ENCODE measurements around the gene LYRM7.
"Not testable (repeated sequence)": the region's sequence is repeated elsewhere in the genome, so short reads cannot be mapped to it uniquely, and the experiment has no call there.

LYRM7 gene

DNA sequence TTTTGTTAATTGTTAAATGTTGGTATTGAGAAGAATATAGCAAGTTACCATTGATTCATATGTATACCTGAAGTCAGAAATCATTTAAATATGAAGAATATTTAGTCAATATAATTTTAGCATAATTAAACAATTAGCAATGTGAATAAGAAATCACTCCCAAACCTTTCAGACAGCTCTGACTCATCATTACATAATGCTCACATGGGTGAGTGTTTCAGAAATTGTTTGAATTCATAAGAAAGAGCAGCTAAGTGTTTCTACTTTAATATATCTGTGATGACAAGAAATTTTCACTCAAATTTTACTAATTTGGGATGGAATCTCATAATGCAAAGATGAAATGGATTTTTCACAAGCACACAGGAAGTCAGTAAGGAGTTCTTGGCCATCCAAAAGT is 51.1 kb downstream of the LYRM7 start:
- DNase-seq: no peak

GRCh38 chr5:131222731-131223130 is 52.0 kb downstream of the LYRM7 start:
- no peak for DNase-seq

DNA sequence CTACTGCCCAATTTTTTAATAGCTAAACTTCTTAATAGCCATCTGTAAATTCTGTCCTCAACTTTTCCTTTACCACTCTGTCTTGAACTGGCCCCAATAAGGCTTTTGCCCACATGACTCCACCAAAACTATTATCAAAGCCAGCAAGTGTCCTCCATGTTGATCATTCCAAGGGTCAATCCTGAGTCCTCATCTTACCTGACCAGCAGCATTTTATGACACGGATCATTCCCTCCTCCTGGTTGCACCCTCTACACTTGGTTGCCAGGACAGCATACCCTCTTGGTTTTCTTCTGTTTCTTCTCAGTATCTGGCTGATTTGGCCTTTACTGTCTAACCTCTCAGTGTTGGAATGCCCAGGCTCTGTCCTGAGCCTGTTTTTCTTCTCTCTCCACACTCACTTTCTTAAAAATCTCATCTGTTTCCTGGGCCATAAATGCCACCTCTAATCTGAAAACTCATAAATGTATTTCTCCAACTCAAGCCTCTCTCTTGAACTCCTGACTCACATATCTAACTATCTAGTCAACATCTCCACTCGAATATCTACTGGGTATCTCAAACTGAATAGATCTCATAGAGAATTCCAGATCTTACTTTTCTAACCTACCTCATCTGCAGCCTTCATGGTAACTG is 53.1 kb downstream of the LYRM7 start:
- DNase-seq: no peak

DNA sequence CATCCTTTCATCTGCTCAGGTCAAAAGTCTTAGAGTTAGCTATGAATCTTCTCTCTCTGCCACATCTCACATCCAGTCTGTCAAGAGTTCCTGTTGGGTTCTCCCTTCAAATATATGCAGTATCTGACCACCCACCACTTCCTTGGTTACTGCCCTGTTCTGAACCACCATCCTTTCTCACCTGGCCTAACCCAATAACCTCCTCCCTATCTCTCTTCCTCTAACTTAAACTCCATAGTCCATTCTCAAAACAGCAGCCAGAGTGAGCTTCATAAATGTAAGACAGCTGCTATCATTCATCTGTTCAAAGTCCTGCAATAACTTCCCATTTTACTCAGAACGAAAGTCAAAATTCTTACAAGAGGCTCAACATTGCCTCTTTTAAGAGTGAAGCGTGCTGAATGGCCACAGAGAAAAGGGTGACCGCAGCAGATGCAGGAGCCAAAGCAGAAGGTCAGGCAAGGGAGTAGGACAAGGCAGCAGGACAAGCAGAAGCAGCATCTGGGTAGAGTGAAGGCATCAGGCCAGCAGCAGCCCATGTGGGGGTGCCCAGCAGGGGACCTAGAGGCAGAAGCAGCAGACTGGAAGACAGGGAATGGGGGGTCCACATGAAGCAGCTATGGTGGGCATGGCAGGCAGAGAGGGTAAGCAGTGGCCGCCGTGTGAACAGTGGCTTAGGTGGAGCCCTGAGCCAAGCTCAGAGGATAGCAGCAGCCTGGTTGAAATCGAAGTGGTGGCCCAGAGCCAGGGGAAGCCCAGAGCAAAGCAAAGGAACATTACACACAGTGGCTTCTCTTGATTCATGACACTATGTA is 53.9 kb downstream of the LYRM7 start:
- no peak for DNase-seq

- DNase-seq: no peak
These were observed 54.7 kb downstream of the LYRM7 start for GRCh38 chr5:131225282-131225974.

GRCh38 chr5:131226899-131227298 is 56.2 kb downstream of the LYRM7 start:
- DNase-seq: no peak

GRCh38 chr5:131228646-131229045 is 57.9 kb downstream of the LYRM7 start:
- DNase-seq: no peak

- DNase-seq: no peak
These were observed 58.9 kb downstream of the LYRM7 start for GRCh38 chr5:131229623-131230022.

- no peak for DNase-seq
These were observed 59.7 kb downstream of the LYRM7 start for GRCh38 chr5:131230406-131230805.

DNA sequence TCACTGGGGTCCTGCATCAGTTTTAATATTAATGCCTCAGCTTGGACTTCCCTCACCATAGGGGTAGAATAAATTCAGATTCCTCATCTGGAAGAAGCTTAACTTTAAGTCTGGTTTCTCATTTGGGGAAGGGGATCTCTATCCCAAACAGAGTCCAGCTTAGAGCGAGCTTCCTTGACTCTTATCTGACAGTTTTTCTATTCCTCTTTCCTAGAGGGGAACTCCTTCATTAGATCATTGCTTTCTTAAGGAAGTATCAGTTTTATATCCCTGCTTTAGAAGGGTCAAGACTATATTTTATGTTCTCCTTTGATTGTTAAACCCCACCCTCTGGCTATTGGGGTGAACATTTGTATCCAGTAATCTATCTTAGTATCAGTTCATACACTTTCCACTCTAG is 68.9 kb downstream of the LYRM7 start:
- DNase-seq: no peak

DNA sequence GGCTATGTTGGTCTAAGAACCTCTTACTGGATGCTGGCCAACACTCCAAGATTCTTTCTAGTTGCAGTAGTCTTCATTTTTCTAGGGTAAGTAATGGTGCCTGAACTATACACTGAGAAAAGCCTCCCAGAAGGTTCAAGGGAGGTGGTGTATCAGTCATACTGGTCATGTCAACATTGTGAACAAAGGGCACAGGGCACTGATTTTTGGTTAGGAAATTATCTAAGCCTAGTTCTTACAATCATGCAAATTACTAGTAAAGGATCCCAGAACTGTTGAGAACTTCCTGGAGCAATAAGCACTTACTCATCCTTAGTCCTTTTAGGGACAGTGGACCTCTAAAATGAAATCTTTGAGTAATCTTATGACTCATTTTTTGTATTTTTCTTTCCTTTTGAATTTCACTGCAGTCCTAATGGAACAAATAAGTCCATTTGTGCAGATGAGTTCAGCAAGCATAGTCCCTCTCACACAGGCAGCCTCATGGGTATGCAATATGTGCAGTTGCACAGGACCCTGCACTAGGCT is 72.0 kb downstream of the LYRM7 start:
- no peak for DNase-seq

- no peak for DNase-seq
These were observed 74.6 kb downstream of the LYRM7 start for GRCh38 chr5:131245312-131245711.

- no peak for DNase-seq
These were observed 75.2 kb downstream of the LYRM7 start for GRCh38 chr5:131245948-131246347.

DNA sequence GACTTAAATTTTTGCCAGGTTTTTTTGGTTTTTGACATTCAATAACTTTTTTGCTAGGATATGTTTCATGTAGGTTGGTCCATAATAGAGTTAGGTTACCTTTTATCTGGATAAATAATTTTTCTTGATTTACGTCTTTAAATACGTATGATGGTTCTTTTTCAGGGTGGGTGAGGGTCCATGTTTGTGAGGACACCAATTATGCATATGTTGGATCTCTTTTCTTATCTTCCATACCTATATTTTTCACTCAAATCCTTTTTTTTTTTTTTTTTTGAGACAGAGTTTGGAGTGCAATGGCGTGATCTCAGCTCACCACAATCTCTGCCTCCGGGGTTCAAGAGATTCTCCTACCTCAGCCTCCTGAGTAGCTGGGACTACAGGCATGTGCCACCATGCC is 75.8 kb downstream of the LYRM7 start:
- DNase-seq: no peak

DNA sequence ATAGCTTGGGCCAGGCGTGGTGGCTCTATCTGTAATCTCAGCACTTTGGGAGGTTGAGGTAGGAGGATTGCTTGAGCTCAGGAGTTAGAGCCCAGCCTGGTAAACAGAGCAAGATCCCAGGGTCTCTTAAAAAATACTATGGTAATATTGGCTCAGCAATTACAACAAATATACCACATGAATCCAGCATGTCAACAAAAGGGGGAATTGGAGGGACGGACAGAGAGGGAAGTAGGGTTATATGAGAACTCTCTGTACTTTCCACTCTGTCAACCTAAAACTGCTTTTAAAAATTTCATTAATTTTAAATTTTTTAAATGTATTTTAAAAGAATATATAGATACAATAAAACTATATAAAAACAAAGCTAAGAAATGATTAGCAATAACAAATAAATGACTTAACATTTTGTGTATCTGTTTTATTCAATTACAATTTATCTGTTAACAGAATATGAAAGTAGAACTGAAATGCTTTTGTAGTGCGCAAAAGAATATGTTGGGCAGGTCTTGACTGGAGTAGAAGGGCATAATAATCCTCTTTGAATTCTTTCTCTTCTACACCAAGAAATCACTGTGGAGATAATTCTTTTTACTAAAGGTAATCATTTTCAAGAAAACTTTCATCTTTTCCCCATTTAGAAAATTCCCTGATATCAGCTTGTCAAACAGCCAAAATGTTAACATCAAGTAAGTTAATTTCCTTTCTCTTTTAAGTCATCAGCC is 80.2 kb downstream of the LYRM7 start:
- DNase-seq: peak in 2 of 6 experiments; percentile 24 to 33

- peak; percentile 50 to 86 (median 82) for DNase-seq
These were observed 82.1 kb downstream of the LYRM7 start for GRCh38 chr5:131252824-131253171.

DNA sequence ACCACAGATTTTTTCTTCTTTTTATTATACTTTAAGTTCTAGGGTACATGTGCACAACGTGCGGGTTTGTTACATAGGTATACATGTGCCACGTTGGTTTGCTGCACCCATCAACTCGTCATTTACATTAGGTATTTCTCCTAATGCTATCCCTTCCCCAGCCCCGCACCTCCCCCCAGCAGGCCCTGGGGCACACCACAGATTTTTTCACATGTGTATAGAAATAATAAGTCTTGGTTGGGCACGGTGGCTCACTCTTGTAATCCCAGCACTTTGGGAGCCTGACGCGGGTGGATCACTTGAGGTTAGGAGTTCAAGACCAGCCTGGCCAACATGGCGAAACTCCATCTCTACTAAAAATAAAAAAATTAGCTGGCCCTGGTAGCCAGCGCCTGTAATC is 83.3 kb downstream of the LYRM7 start:
- not testable (repeated sequence) for DNase-seq

- DNase-seq: no peak
These were observed 84.0 kb downstream of the LYRM7 start for GRCh38 chr5:131254741-131255140.

Measured in stimulated activated naive CD4-positive, alpha-beta T cell (primary cell).